ENCODE results near the gene SMIM3.
"Not testable (repeated sequence)": the region's sequence is repeated elsewhere in the genome, so short reads cannot be mapped to it uniquely, and the experiment has no call there.

SMIM3 gene

GRCh38 chr5:150794927-150795326 lies 16.4 kb downstream of the SMIM3 start:
- no peak for DNase-seq

GRCh38 chr5:150797384-150797783 lies 18.8 kb downstream of the SMIM3 start:
- DNase-seq = no peak

GRCh38 chr5:150801117-150801927 lies 22.8 kb downstream of the SMIM3 start:
- peak; percentile 28 to 57 (median 32) for DNase-seq

GRCh38 chr5:150804388-150804787 lies 25.8 kb downstream of the SMIM3 start:
- no peak for DNase-seq

- DNase-seq = peak in 2 of 3 experiments; percentile 2 to 62
Observed at GRCh38 chr5:150809363-150809762, 30.8 kb downstream of the SMIM3 start.

- no peak for DNase-seq
Observed at GRCh38 chr5:150815010-150815409, 36.5 kb downstream of the SMIM3 start.

GRCh38 chr5:150816946-150817345 lies 38.4 kb downstream of the SMIM3 start:
- DNase-seq = no peak

- DNase-seq = no peak
Observed at GRCh38 chr5:150829744-150830143, 51.2 kb downstream of the SMIM3 start.

- DNase-seq = not testable (repeated sequence)
Observed at GRCh38 chr5:150831821-150832220, 53.3 kb downstream of the SMIM3 start.

- DNase-seq = no peak
Observed at GRCh38 chr5:150836064-150836463, 57.5 kb downstream of the SMIM3 start.

GRCh38 chr5:150836703-150837102 lies 58.1 kb downstream of the SMIM3 start:
- no peak for DNase-seq

GRCh38 chr5:150845185-150845859 lies 66.8 kb downstream of the SMIM3 start:
- not testable (repeated sequence) for DNase-seq

GRCh38 chr5:150846308-150846653 lies 67.7 kb downstream of the SMIM3 start, which contains the start of gene IRGM:
Gene IRGM (plus strand): TSS chr5:150846521. CDS start chr5:150848124, 1,603 bp downstream.
- DNase-seq = not testable (repeated sequence)

All from NCI-H1417 (cell line).